ENCODE results near the gene SLC6A18.

Gene SLC6A18

DNA sequence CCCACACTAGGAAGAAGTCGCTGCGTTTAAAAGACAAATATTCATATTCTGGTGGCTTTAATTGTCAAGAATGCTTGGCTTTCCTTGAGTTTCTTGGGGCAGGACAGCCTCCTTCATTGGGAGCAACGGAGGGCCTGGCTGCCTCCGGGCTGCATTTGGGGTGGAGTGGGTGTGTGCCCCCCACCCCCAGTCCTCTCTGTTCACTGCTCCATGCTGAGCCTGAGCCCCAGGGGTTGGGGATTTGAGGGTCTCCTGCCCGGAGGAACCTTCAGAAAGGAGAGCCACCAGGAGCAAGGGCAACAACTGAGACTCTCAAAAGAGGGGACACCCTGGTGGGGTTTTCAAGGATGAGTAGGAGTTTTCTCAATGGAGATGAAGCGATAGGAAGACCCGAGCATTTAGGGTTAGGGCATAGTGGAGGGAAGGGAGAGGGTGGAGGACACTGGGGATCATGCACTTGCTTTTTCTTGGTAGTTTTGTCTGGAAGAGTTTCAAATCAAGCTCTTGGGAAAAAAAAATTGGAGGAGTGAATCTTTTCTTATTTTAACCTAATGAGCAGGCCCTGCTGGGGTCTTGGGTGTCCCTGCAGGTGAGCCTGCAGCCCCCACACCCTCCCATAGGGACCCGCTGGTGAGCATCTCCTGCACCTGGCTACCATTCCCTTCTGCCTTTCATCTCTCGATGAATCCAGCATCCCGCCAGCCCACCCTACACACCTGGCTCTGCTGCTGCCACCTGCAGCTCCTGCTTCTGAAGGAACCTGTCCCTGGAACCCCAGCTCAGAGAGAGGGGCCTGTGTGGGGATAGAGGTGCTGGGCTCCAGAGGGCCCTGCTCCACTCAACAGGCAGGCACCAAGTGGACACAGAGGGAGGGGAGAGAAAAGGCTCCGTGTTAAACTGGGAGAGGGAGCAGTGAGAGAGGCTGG is 19.7 kb upstream of the SLC6A18 start:
- H3K27ac Mint-ChIP-seq: no peak overlapping the region
- H3K4me3 Mint-ChIP-seq: no peak overlapping the region
- no peaks in the 10 kb centered on the region for H3K36me3 Mint-ChIP-seq
- H3K27me3 Mint-ChIP-seq: no peaks in the 10 kb centered on the region
- peaks cover 2% of the 10 kb centered on the region for H3K4me1 Mint-ChIP-seq (ENCODE audit: low read depth)
- H3K9me3 Mint-ChIP-seq (ENCODE audit: low read depth): no peaks in the 10 kb centered on the region

GRCh38 chr5:1206521-1207412 is 18.4 kb upstream of the SLC6A18 start:
- Mint-ChIP-seq H3K27ac (no peak overlapping the region), H3K9me3 (ENCODE audit: low read depth) (no peaks in the 10 kb centered on the region), H3K27me3 (no peaks in the 10 kb centered on the region), H3K36me3 (no peaks in the 10 kb centered on the region), H3K4me3 (no peak overlapping the region), H3K4me1 (ENCODE audit: low read depth) (peaks cover 2% of the 10 kb centered on the region)

DNA sequence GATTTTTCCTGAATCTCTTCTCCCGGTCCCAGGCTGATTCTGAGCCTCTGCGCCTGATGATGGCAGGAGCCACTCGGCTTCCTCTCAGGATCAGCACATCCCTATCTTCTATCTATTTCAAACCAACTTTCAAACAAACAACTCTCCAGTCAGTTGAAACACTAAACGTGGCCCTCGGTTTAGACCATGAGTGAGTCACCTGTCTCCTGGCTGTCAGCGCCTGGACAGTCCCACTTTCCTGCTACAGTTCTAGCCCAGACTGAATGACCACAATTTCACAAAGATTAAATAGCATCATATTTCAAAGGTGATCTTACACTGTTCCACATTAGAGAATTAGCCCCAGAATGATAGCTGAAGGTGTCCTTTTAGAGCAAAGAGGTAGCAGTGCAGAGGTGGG is 17.6 kb upstream of the SLC6A18 start:
- no peaks in the 10 kb centered on the region for H3K27me3 Mint-ChIP-seq
- no peaks in the 10 kb centered on the region for H3K9me3 Mint-ChIP-seq (ENCODE audit: low read depth)
- peaks cover 2% of the 10 kb centered on the region for H3K4me1 Mint-ChIP-seq (ENCODE audit: low read depth)
- no peak overlapping the region for H3K27ac Mint-ChIP-seq
- H3K36me3 Mint-ChIP-seq: no peaks in the 10 kb centered on the region
- no peak overlapping the region for H3K4me3 Mint-ChIP-seq

DNA sequence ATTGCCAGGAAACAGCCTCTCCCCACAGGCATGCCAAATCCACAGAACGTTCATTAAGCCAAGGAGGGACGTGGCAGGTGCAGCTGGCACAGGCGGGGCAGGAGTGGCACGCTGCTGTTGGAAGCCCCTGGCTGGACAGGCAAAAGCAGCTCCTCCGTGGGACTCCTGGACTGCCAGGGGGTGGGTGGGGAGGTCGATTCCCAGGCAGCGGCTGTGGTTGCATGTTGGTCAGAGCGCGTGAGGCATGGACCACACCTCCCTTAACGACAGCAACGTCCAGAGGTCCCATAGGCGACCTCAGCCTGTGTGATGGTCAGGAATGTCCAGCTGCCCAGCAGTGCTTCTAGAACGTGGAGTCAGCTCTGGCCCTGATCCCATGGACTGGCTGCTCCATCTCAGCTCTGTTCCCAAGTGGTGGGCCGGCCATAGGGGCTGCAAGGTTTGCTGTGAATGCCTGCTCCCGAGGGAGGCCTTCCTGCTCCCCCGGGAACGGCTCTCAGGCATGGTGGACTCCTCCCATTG is 16.9 kb upstream of the SLC6A18 start:
- Mint-ChIP-seq H3K36me3 (no peaks in the 10 kb centered on the region), H3K4me3 (no peak overlapping the region), H3K27me3 (no peaks in the 10 kb centered on the region), H3K4me1 (ENCODE audit: low read depth) (peaks cover 2% of the 10 kb centered on the region), H3K27ac (no peak overlapping the region), H3K9me3 (ENCODE audit: low read depth) (no peaks in the 10 kb centered on the region)

- Mint-ChIP-seq H3K27ac (no peak overlapping the region), H3K36me3 (no peaks in the 10 kb centered on the region), H3K27me3 (no peaks in the 10 kb centered on the region), H3K4me3 (no peak overlapping the region), H3K4me1 (ENCODE audit: low read depth) (peaks cover 2% of the 10 kb centered on the region), H3K9me3 (ENCODE audit: low read depth) (no peaks in the 10 kb centered on the region)
Measured at GRCh38 chr5:1208743-1209488, 16.3 kb upstream of the SLC6A18 start.

- H3K36me3 Mint-ChIP-seq: no peaks in the 10 kb centered on the region
- H3K4me1 Mint-ChIP-seq (ENCODE audit: low read depth): peaks cover 2% of the 10 kb centered on the region
- H3K4me3 Mint-ChIP-seq: no peak overlapping the region
- no peaks in the 10 kb centered on the region for H3K9me3 Mint-ChIP-seq (ENCODE audit: low read depth)
- no peak overlapping the region for H3K27ac Mint-ChIP-seq
- no peaks in the 10 kb centered on the region for H3K27me3 Mint-ChIP-seq
Measured at GRCh38 chr5:1209489-1209852, 15.7 kb upstream of the SLC6A18 start.

GRCh38 chr5:1209896-1210776 is 15.0 kb upstream of the SLC6A18 start:
- Mint-ChIP-seq H3K4me3 (no peak overlapping the region), H3K4me1 (ENCODE audit: low read depth) (peaks cover 2% of the 10 kb centered on the region), H3K36me3 (no peaks in the 10 kb centered on the region), H3K27me3 (no peaks in the 10 kb centered on the region), H3K27ac (no peak overlapping the region), H3K9me3 (ENCODE audit: low read depth) (no peaks in the 10 kb centered on the region)

GRCh38 chr5:1210832-1211251 is 14.3 kb upstream of the SLC6A18 start:
- Mint-ChIP-seq H3K4me1 (ENCODE audit: low read depth) (peaks cover 2% of the 10 kb centered on the region), H3K9me3 (ENCODE audit: low read depth) (no peaks in the 10 kb centered on the region), H3K36me3 (peaks cover 2% of the 10 kb centered on the region), H3K4me3 (no peak overlapping the region), H3K27me3 (peaks cover 1% of the 10 kb centered on the region), H3K27ac (no peak overlapping the region)

DNA sequence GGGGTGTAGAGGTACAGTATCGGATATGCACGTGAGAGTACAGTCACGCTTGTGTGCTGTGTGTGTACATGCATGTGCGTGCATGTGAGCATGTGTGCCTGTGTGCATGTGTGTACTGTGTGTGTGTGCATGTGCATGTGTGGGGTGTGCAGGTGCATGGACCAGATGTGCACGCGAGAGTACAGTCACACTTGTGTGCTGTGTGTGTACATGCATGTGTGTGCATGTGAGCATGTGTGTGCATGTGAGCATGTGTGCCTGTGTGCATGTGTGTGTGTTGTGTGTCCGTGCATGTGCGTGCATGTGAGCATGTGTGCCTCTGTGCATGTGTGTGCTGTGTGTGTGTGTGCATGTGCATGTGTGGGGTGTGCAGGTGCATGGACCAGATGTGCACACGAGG is 13.5 kb upstream of the SLC6A18 start:
- Mint-ChIP-seq H3K4me1 (ENCODE audit: low read depth) (peaks cover 2% of the 10 kb centered on the region), H3K9me3 (ENCODE audit: low read depth) (no peaks in the 10 kb centered on the region), H3K36me3 (peaks cover 2% of the 10 kb centered on the region), H3K27me3 (peaks cover 2% of the 10 kb centered on the region), H3K27ac (no peak overlapping the region), H3K4me3 (no peak overlapping the region)

DNA sequence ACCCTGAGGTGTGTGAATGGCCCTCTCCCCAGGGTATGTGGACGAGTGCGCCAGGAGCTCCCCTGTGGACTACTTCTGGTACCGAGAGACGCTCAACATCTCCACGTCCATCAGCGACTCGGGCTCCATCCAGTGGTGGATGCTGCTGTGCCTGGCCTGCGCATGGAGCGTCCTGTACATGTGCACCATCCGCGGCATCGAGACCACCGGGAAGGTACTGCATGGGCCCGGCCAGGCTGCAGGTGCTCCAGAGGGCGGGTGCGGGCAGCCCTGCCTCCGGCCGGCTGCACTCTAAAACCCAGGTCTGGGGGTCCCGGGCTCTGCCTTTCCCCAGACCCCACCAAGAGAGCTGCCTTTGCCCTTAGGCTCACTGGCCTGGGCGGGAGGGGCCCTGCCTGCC is 12.9 kb upstream of the SLC6A18 start:
- Mint-ChIP-seq H3K4me3 (no peak overlapping the region), H3K4me1 (ENCODE audit: low read depth) (peaks cover 2% of the 10 kb centered on the region), H3K36me3 (peaks cover 2% of the 10 kb centered on the region), H3K27ac (no peak overlapping the region), H3K9me3 (ENCODE audit: low read depth) (no peaks in the 10 kb centered on the region), H3K27me3 (peaks cover 2% of the 10 kb centered on the region)

DNA sequence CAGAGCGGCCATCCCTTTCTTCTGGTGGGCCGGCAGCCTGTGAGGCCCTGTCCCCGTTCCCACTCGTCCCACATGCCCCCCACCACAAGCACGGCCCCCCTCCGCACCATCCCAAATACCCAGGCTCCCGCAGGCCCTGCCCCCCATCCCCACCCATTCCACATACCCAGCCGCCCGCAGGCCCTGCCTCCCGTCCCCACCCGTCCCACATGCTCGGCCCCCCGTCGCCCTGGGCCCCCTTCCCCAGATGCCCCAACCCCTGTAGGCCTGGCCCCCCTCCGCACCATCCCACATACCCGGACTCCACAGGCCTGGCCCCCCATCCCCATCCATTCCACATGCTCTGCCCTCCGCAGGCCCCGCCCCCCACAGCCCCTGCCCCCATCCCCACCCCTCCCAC is 12.3 kb upstream of the SLC6A18 start:
- Mint-ChIP-seq H3K27ac (no peak overlapping the region), H3K4me1 (ENCODE audit: low read depth) (peaks cover 2% of the 10 kb centered on the region), H3K27me3 (peaks cover 2% of the 10 kb centered on the region), H3K4me3 (no peak overlapping the region), H3K9me3 (ENCODE audit: low read depth) (no peaks in the 10 kb centered on the region), H3K36me3 (peaks cover 2% of the 10 kb centered on the region)

DNA sequence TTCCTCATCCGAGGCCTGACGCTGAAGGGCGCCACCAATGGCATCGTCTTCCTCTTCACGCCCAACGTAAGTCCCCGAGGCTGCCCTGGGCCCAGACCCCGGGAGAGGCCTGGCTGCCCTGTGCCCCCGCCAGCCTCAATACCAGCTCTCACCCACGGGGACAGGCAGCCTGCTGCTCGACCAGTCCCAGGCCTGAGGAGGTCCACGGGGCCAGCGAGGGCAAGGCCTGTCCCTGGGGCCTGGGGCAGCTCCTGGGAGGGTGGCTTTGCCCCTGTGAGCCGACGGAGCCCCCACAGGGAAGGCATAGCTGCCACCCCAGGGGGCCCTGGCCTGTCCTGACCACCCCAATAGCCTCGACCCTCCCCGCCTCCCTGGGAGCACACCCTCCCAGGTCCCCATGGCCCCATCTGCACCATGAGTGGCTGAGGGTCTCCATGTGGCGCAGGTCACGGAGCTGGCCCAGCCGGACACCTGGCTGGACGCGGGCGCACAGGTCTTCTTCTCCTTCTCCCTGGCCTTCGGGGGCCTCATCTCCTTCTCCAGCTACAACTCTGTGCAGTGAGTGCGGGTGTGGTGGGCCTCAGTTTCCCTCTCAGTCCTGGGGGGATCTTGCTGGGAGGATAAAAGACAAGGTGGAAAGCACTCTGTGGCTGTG is 11.5 kb upstream of the SLC6A18 start:
- peaks cover 2% of the 10 kb centered on the region for H3K36me3 Mint-ChIP-seq
- H3K27ac Mint-ChIP-seq: no peak overlapping the region
- no peaks in the 10 kb centered on the region for H3K9me3 Mint-ChIP-seq (ENCODE audit: low read depth)
- no peak overlapping the region for H3K4me3 Mint-ChIP-seq
- H3K4me1 Mint-ChIP-seq (ENCODE audit: low read depth): peaks cover 2% of the 10 kb centered on the region
- peaks cover 2% of the 10 kb centered on the region for H3K27me3 Mint-ChIP-seq

DNA sequence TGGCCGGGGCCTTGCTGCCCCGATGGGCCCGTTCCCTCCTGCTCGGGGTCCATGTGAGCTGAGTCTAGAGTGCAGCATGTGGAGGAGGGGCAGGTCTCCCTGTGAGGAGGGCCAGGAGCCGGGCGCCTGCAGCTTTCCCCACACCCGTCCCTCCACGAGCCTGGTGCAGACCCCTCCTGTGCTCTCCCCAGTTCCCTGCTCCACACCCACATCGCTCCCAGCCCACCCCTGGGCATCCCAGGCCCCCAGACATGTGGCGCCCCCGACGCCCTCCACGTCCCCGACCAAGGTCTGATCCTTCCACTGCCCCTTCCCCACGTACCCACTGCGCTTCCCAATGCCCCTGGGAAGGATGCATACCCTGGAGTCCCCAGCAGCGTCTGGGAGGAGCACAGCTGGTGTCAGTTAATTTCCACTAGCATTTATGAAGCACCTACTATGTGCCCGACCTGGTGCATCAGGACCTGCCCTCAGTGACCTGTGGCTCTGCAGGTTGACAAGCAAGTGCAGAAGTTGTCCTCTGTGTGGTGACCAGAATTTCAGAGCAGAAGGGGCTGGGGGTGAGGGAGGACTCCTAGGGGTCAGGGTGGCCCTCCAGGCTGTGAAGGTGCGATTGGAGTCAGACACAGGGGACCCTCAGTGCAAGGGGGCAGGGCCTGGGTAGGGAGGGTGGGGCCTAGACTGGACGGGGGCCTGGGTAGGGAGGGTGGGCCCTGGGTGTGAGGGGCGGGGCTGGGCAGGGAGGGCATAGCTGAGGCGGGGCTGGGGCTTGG is 10.8 kb upstream of the SLC6A18 start:
- Mint-ChIP-seq H3K9me3 (ENCODE audit: low read depth) (no peaks in the 10 kb centered on the region), H3K27ac (no peak overlapping the region), H3K36me3 (peaks cover 2% of the 10 kb centered on the region), H3K4me3 (no peak overlapping the region), H3K4me1 (ENCODE audit: low read depth) (peaks cover 2% of the 10 kb centered on the region), H3K27me3 (peaks cover 2% of the 10 kb centered on the region)

Measured in activated naive CD8-positive, alpha-beta T cell (primary cell).